HEK293T (cell line): ENCODE results near the gene SLF2.

Experiments
- CTCF ChIA-PET: fragments of 350-600 bp; formaldehyde crosslinking; extraction: SDS; loops from one replicate; lab custom pipeline; 2021; ENCODE audit warnings: antibody characterized with exemption, inconsistent platforms; lab: Yijun Ruan, JAX
- POLR2A ChIA-PET: fragments of 350-600 bp; formaldehyde crosslinking; extraction: SDS; loops from one replicate; lab custom pipeline; 2020; ENCODE audit warnings: antibody characterized with exemption, inconsistent platforms; lab: Yijun Ruan, JAX
- DNase-seq: peaks from one replicate; pipeline ENCODE4 v3.0.0; 2012; ENCODE audit warnings: mixed read lengths; ENCODE audit errors: extremely low spot score
- ARNT ChIP-seq: fragments of 450-650 bp; IDR thresholded peaks from 2 replicates; pipeline ENCODE4 v1.6.1; 2017; ENCODE audit warnings: mild to moderate bottlenecking
- BHLHE40 ChIP-seq: fragments of 450-650 bp; IDR thresholded peaks from 2 replicates; pipeline ENCODE4 v1.6.1; 2016; ENCODE audit warnings: mild to moderate bottlenecking, moderate library complexity, borderline replicate concordance
- CTBP1 ChIP-seq: fragments of 450-650 bp; IDR thresholded peaks from 2 replicates; pipeline ENCODE4 v1.6.1; 2016; ENCODE audit warnings: borderline replicate concordance
- ELF4 ChIP-seq: fragments of 450-650 bp; IDR thresholded peaks from 2 replicates; pipeline ENCODE4 v1.6.1; 2017; ENCODE audit warnings: antibody characterized with exemption
- FOXA1 ChIP-seq: fragments of 450-650 bp; IDR thresholded peaks from 2 replicates; pipeline ENCODE4 v1.6.1; 2016; ENCODE audit warnings: mild to moderate bottlenecking
- FOXK2 ChIP-seq: fragments of 450-650 bp; IDR thresholded peaks from 2 replicates; pipeline ENCODE4 v1.6.1; 2016; ENCODE audit warnings: mild to moderate bottlenecking
- FOXM1 ChIP-seq: fragments of 450-650 bp; IDR thresholded peaks from 2 replicates; pipeline ENCODE4 v1.6.1; 2017; ENCODE audit warnings: mild to moderate bottlenecking, borderline replicate concordance
- HDGF ChIP-seq: fragments of 450-650 bp; IDR thresholded peaks from 2 replicates; pipeline ENCODE4 v1.6.1; 2017; ENCODE audit warnings: antibody characterized with exemption, borderline replicate concordance
- L3MBTL2 ChIP-seq: fragments of 450-650 bp; conservative IDR thresholded peaks from 2 replicates; pipeline ENCODE4 v1.6.1; 2016; ENCODE audit warnings: mild to moderate bottlenecking
- LEF1 ChIP-seq: fragments of 450-650 bp; IDR thresholded peaks from 2 replicates; pipeline ENCODE4 v1.6.1; 2017; ENCODE audit warnings: mild to moderate bottlenecking, borderline replicate concordance
- NFRKB ChIP-seq: fragments of 450-650 bp; IDR thresholded peaks from 2 replicates; pipeline ENCODE4 v1.6.1; 2016; ENCODE audit warnings: mild to moderate bottlenecking, moderate library complexity
- PKNOX1 ChIP-seq: fragments of 450-650 bp; IDR thresholded peaks from 2 replicates; pipeline ENCODE4 v1.6.1; 2016
- SP1 ChIP-seq: fragments of 450-650 bp; IDR thresholded peaks from 2 replicates; pipeline ENCODE4 v1.6.1; 2017
- SUZ12 ChIP-seq: fragments of 450-650 bp; IDR thresholded peaks from 2 replicates; pipeline ENCODE4 v1.6.1; 2016; ENCODE audit warnings: mild to moderate bottlenecking
- TARDBP ChIP-seq: fragments of 450-650 bp; IDR thresholded peaks from 2 replicates; pipeline ENCODE4 v1.6.1; 2016
- ZNF384 ChIP-seq: fragments of 450-650 bp; IDR thresholded peaks from 2 replicates; pipeline ENCODE4 v1.6.1; 2016

SLF2 gene

GRCh38 chr10:100978121-100978900, 65.5 kb downstream of the SLF2 start:
- POLR2A ChIA-PET = no interaction called here
- no peak for DNase-seq
- TF ChIP-seq ELF4 (no peak), CTBP1 (no peak), L3MBTL2 (no peak), BHLHE40 (no peak), FOXK2 (no peak), NFRKB (no peak), HDGF (no peak), FOXA1 (no peak), TARDBP (no peak), PKNOX1 (no peak), SUZ12 (no peak)
- CTCF ChIA-PET = no interaction called here

- CTCF ChIA-PET = no interaction called here
- no peak for DNase-seq
- POLR2A ChIA-PET = no interaction called here
- no peak for TF ChIP-seq HDGF
- TF ChIP-seq TARDBP = no peak
- TF ChIP-seq ELF4 = no peak
- no peak for TF ChIP-seq CTBP1
- TF ChIP-seq L3MBTL2 = no peak
- no peak for TF ChIP-seq PKNOX1
- no peak for TF ChIP-seq FOXM1
- no peak for TF ChIP-seq SP1
- no peak for TF ChIP-seq LEF1
- no peak for TF ChIP-seq FOXA1
- TF ChIP-seq ARNT = no peak
- TF ChIP-seq ZNF384 = no peak
- TF ChIP-seq FOXK2 = no peak
- no peak for TF ChIP-seq NFRKB
- TF ChIP-seq BHLHE40 = no peak
- no peak for TF ChIP-seq SUZ12
Observed at GRCh38 chr10:100978901-100979195, 66.1 kb downstream of the SLF2 start.

GRCh38 chr10:100979791-100980272, 67.1 kb downstream of the SLF2 start:
- no peak for DNase-seq
- TF ChIP-seq BHLHE40 (no peak), FOXK2 (no peak), TARDBP (no peak), LEF1 (no peak), CTBP1 (no peak), ARNT (no peak), ELF4 (no peak), ZNF384 (no peak), FOXA1 (no peak), PKNOX1 (no peak), SUZ12 (no peak), SP1 (no peak), FOXM1 (no peak), HDGF (no peak), L3MBTL2 (no peak), NFRKB (no peak)
- ChIA-PET POLR2A (no interaction called here), CTCF (no interaction called here)

- TF ChIP-seq PKNOX1 (no peak), FOXM1 (no peak)
- no peak for DNase-seq
- ChIA-PET POLR2A (interaction anchor here (1.5 kb wide), 1 partner anchor 12 kb away, joined by 3 read pairs; no protein-coding TSS in a partner anchor), CTCF (no interaction called here)
Observed at GRCh38 chr10:100980311-100980710, 67.5 kb downstream of the SLF2 start.

GRCh38 chr10:100980711-100981110, 67.9 kb downstream of the SLF2 start:
- no peak for TF ChIP-seq ARNT
- no peak for TF ChIP-seq L3MBTL2
- no peak for TF ChIP-seq FOXK2
- TF ChIP-seq ELF4 = no peak
- no peak for TF ChIP-seq PKNOX1
- TF ChIP-seq SUZ12 = no peak
- no peak for TF ChIP-seq FOXM1
- TF ChIP-seq CTBP1 = no peak
- TF ChIP-seq NFRKB = no peak
- ChIA-PET POLR2A (interaction anchor here (1.5 kb wide), 1 partner anchor 12 kb away, joined by 3 read pairs; no protein-coding TSS in a partner anchor), CTCF (interaction anchor here (1.2 to 1.3 kb wide), 2 partner anchors 12 to 34 kb away, joined by 3 read pairs; no protein-coding TSS in a partner anchor)
- no peak for DNase-seq
